Activated T-helper 2 cell treated with anti-CD3 and anti-CD28 coated beads, Interferon-gamma antibody, Interleukin-2, Interleukin-4, amounts not matched to agents 10 μg/mL and 5 μg/mL and 100 μg/mL, durations not matched to agents 14 hours and 24 hours and 36 hours (primary cell): ENCODE data around the gene MFAP3L. TPM values are rescaled to one million over a fixed set of nuclear protein-coding genes. Genes with fewer than 3 reads are reported as not detected.

Experiments used
- DNase-seq: peaks from one replicate; pipeline ENCODE4 v3.0.0; 2021; ENCODE audit warnings: low spot score
- H3K27ac Mint-ChIP-seq: one replicate; pipeline ENCODE4 v1.8.0; 2021; ENCODE audit warnings: mixed read lengths
- H3K27me3 Mint-ChIP-seq: one replicate; pipeline ENCODE4 v1.8.0; 2021; ENCODE audit warnings: low read depth, mixed read lengths
- H3K36me3 Mint-ChIP-seq: one replicate; pipeline ENCODE4 v1.8.0; 2021; ENCODE audit warnings: low read depth, mixed read lengths
- H3K4me1 Mint-ChIP-seq: one replicate; pipeline ENCODE4 v1.8.0; 2021; ENCODE audit warnings: low read depth, mixed read lengths
- H3K4me3 Mint-ChIP-seq: one replicate; pipeline ENCODE4 v1.8.0; 2021; ENCODE audit warnings: low read depth, mild to moderate bottlenecking, moderate library complexity, mixed read lengths
- H3K9me3 Mint-ChIP-seq: one replicate; pipeline ENCODE4 v1.8.0; 2021; ENCODE audit warnings: mixed read lengths
- intact Hi-C: fragments of 100-400 bp; cut with micrococcal nuclease; formaldehyde crosslinking; loops from one replicate; pipeline ENCODE4 v1.15.1; 2023
- total RNA-seq: library from RNA; stranded (reverse); gene quantifications from 2 replicates; pipeline ENCODE4 v1.2.3, GENCODE V29; 2022

The MFAP3L gene
- total RNA-seq, 1 donor from 2014 or later = 0.16 TPM

DNA sequence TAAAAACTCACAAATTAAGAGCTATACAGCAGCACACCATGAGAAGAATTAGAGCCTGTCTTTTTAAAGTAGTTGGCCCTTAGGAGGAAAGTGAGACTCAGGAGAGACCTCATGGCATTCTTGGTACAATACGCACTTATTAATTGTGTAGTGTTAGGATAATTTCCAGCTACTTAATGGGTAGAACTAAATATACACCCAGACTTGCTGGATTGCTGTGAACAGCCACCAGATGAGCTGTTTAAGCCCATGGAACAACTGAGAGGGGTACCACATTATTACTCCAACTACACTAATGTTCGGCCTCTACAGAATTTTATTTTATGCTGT is 13.6 kb downstream of the MFAP3L start:
- H3K9me3 Mint-ChIP-seq = no peaks in the 10 kb centered on the region
- H3K36me3 Mint-ChIP-seq = no peaks in the 10 kb centered on the region
- H3K4me3 Mint-ChIP-seq = no peak overlapping the region
- no peak for DNase-seq
- no peak overlapping the region for H3K27ac Mint-ChIP-seq
- H3K27me3 Mint-ChIP-seq = peaks cover 2% of the 10 kb centered on the region
- peaks cover 8% of the 10 kb centered on the region for H3K4me1 Mint-ChIP-seq
- intact Hi-C loops = no loop called here

- Mint-ChIP-seq H3K9me3 (no peaks in the 10 kb centered on the region), H3K4me1 (peaks cover 5% of the 10 kb centered on the region), H3K4me3 (no peak overlapping the region), H3K27ac (no peak overlapping the region), H3K27me3 (peaks cover 2% of the 10 kb centered on the region), H3K36me3 (no peaks in the 10 kb centered on the region)
- DNase-seq = no peak
- intact Hi-C loops = no loop called here
Observed at GRCh38 chr4:170011921-170012628, 14.1 kb downstream of the MFAP3L start.

- H3K27ac Mint-ChIP-seq = no peak overlapping the region
- H3K27me3 Mint-ChIP-seq = peaks cover 4% of the 10 kb centered on the region
- no peak for DNase-seq
- intact Hi-C loops = no loop called here
- H3K9me3 Mint-ChIP-seq = no peaks in the 10 kb centered on the region
- H3K36me3 Mint-ChIP-seq = no peaks in the 10 kb centered on the region
- peaks cover 4% of the 10 kb centered on the region for H3K4me1 Mint-ChIP-seq
- no peak overlapping the region for H3K4me3 Mint-ChIP-seq
Observed at GRCh38 chr4:170009291-170009690, 16.9 kb downstream of the MFAP3L start.

GRCh38 chr4:170008801-170009200 is 17.4 kb downstream of the MFAP3L start:
- peaks cover 4% of the 10 kb centered on the region for H3K27me3 Mint-ChIP-seq
- no peak overlapping the region for H3K27ac Mint-ChIP-seq
- H3K4me1 Mint-ChIP-seq = peaks cover 4% of the 10 kb centered on the region
- no peaks in the 10 kb centered on the region for H3K36me3 Mint-ChIP-seq
- intact Hi-C loops = no loop called here
- H3K9me3 Mint-ChIP-seq = no peaks in the 10 kb centered on the region
- DNase-seq = no peak
- no peak overlapping the region for H3K4me3 Mint-ChIP-seq

DNA sequence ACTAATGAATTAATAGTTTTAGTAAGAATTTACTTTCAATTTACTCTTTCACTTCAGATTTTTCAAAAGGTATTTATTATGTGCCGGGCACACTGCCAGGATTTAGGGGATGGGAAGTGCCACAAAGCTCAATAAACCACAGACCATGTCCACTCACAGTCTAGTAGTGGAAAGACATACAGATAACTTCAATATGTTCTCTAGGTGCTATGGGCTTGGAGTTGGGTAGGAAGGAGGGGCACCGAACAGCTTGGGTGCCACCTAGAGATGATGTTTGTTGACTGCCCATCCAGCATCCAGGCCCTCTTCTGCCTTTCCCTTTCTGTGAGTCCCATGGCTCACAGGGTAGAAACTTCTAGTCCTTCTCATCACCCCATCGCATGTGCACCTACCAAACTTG is 17.8 kb downstream of the MFAP3L start:
- no peaks in the 10 kb centered on the region for H3K36me3 Mint-ChIP-seq
- no peaks in the 10 kb centered on the region for H3K9me3 Mint-ChIP-seq
- peaks cover 4% of the 10 kb centered on the region for H3K4me1 Mint-ChIP-seq
- peaks cover 4% of the 10 kb centered on the region for H3K27me3 Mint-ChIP-seq
- no peak overlapping the region for H3K27ac Mint-ChIP-seq
- intact Hi-C loops = no loop called here
- H3K4me3 Mint-ChIP-seq = no peak overlapping the region
- DNase-seq = no peak

GRCh38 chr4:170007113-170007512 is 19.1 kb downstream of the MFAP3L start:
- Mint-ChIP-seq H3K36me3 (no peaks in the 10 kb centered on the region), H3K27ac (no peak overlapping the region), H3K9me3 (no peaks in the 10 kb centered on the region), H3K27me3 (peaks cover 4% of the 10 kb centered on the region), H3K4me3 (no peak overlapping the region), H3K4me1 (peaks cover 4% of the 10 kb centered on the region)
- intact Hi-C loops = no loop called here
- DNase-seq = no peak

GRCh38 chr4:170005472-170005871 is 20.7 kb downstream of the MFAP3L start:
- Mint-ChIP-seq H3K36me3 (no peaks in the 10 kb centered on the region), H3K4me3 (no peak overlapping the region), H3K4me1 (peaks cover 4% of the 10 kb centered on the region), H3K27ac (no peak overlapping the region), H3K9me3 (no peaks in the 10 kb centered on the region), H3K27me3 (peaks cover 4% of the 10 kb centered on the region)
- no peak for DNase-seq
- intact Hi-C loops = no loop called here

DNA sequence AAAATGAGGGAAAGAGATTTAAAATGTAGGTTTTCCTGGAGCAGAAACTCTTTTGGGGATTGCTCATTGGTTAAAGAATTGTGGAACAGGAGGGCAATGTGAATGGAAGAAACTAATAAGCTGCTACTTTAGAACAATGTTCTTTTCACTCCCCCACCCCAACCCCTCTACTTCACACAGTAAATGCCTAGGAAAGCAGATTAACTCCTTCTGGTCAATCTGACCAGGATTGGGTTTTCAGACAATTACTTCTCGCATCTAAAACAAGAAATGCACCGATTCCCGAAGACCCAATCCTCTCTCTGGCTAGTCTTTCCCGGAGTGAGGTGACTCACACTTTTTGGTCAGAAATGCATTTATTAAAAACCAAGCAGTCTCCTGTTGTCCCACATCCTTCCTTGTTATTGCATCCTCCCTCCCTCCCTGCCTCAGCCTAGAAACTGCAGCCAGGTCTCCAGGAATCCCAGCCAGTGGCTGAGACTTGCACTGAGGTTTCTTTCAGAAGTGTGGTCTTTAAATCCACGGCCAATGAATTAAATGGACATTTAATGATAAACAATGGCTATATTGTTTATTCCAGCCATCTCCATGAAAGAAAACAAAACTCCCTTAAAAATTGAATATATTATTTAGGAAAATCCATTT is 21.4 kb downstream of the MFAP3L start:
- intact Hi-C loops = no loop called here
- H3K27ac Mint-ChIP-seq = no peak overlapping the region
- DNase-seq = no peak
- H3K4me3 Mint-ChIP-seq = no peak overlapping the region
- H3K27me3 Mint-ChIP-seq = peaks cover 4% of the 10 kb centered on the region
- no peaks in the 10 kb centered on the region for H3K36me3 Mint-ChIP-seq
- H3K4me1 Mint-ChIP-seq = peaks cover 4% of the 10 kb centered on the region
- H3K9me3 Mint-ChIP-seq = no peaks in the 10 kb centered on the region

GRCh38 chr4:170003071-170004070 is 22.8 kb downstream of the MFAP3L start:
- intact Hi-C loops = no loop called here
- H3K4me3 Mint-ChIP-seq = no peak overlapping the region
- H3K27me3 Mint-ChIP-seq = peaks cover 2% of the 10 kb centered on the region
- H3K27ac Mint-ChIP-seq = no peak overlapping the region
- peaks cover 4% of the 10 kb centered on the region for H3K4me1 Mint-ChIP-seq
- no peaks in the 10 kb centered on the region for H3K9me3 Mint-ChIP-seq
- no peaks in the 10 kb centered on the region for H3K36me3 Mint-ChIP-seq
- DNase-seq = no peak

- no peaks in the 10 kb centered on the region for H3K9me3 Mint-ChIP-seq
- H3K4me1 Mint-ChIP-seq = no peaks in the 10 kb centered on the region
- no peak overlapping the region for H3K27ac Mint-ChIP-seq
- H3K4me3 Mint-ChIP-seq = no peak overlapping the region
- DNase-seq = no peak
- intact Hi-C loops = no loop called here
- no peaks in the 10 kb centered on the region for H3K36me3 Mint-ChIP-seq
- H3K27me3 Mint-ChIP-seq = peaks cover 2% of the 10 kb centered on the region
Observed at GRCh38 chr4:170001745-170002267, 24.4 kb downstream of the MFAP3L start.

DNA sequence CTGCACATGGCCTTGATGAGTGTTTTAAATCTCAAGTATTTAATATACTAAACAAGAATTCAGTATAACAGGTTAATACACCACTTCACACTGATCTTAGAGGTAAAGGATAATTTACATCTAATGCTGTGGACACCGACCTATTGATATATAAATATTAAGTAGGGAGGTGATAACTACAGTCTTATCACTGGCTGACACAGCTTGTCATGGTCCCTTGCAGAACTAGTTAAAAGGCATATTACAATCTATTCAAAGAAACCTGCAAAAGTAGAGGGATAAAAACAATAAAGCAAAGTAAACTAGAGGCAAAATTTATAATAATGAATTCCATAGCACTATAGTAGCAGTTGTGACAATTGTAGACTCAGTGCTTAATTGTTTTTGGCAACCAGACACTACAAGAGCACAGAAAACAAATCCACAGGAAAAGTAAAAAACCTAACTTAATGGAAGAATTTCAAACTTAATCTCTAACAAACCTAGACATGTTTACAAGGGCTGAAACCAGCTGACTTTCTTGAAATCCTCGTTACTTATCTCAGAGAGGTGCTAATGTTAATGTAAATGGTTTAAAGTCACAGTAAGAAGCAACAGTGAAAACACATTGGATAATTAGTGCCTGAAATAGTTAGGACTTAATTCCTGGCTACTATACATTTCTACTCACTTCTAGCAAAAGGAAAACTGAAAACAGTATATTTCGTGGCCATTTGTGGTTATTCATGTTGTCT is 25.0 kb downstream of the MFAP3L start:
- H3K27ac Mint-ChIP-seq = no peak overlapping the region
- no peaks in the 10 kb centered on the region for H3K36me3 Mint-ChIP-seq
- no peaks in the 10 kb centered on the region for H3K9me3 Mint-ChIP-seq

GRCh38 chr4:169999923-170000322 is 26.3 kb downstream of the MFAP3L start:
- no peaks in the 10 kb centered on the region for H3K4me1 Mint-ChIP-seq
- intact Hi-C loops = no loop called here
- H3K27ac Mint-ChIP-seq = no peak overlapping the region
- no peak overlapping the region for H3K4me3 Mint-ChIP-seq
- H3K36me3 Mint-ChIP-seq = no peaks in the 10 kb centered on the region
- no peak for DNase-seq
- H3K9me3 Mint-ChIP-seq = no peaks in the 10 kb centered on the region
- H3K27me3 Mint-ChIP-seq = no peaks in the 10 kb centered on the region

More for the DNA sequence above, 25.0 kb downstream of the MFAP3L start:
- no peak for DNase-seq
- intact Hi-C loops = no loop called here
- H3K27me3 Mint-ChIP-seq = peaks cover 2% of the 10 kb centered on the region
- H3K4me1 Mint-ChIP-seq = no peaks in the 10 kb centered on the region
- H3K4me3 Mint-ChIP-seq = no peak overlapping the region
